Activated CD4-positive, CD25-positive, alpha-beta regulatory T cell treated with anti-CD3 and anti-CD28 coated beads, Interleukin-2, amount 50 U/mL, for 16 hours (primary cell): Measurements from ENCODE around the gene MTPN.

Experiments used
- DNase-seq: peaks from one replicate; pipeline ENCODE4 v3.0.0-alpha.2; 2020; ENCODE audit warnings: low read depth, low spot score

Gene MTPN

GRCh38 chr7:135886345-135887132 is 90.6 kb downstream of the MTPN start:
- no peak for DNase-seq

- no peak for DNase-seq
Measured at GRCh38 chr7:135884495-135885232, 92.5 kb downstream of the MTPN start.

GRCh38 chr7:135879233-135879632 is 97.9 kb downstream of the MTPN start:
- DNase-seq = no peak

GRCh38 chr7:135878284-135878683 is 98.9 kb downstream of the MTPN start:
- DNase-seq = no peak

GRCh38 chr7:135877805-135878204 is 99.4 kb downstream of the MTPN start:
- no peak for DNase-seq
